ENCODE data around the gene SLC16A2.

SLC16A2 gene

DNA sequence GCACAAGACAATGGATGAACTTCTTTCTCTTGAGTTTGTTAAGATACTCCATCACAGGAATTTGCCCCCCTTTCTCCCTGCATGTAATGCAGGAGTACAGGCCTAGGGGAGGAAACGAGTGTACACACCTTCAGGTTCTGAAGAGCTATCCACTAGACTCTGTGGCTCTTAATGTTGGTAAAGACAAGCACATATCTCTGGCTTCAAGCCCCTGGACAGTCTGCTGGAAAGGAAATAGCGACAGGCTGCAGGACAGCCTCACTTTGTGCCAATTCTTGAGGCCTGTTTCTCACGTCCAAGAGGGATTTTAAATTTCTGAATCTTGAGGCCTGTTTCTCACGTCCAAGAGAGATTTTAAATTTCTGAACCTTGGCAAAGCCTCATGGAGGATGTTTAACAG, 106.1 kb downstream of the SLC16A2 start:
- no peak for DNase-seq
- in situ Hi-C loops (cut with MboI; ENCODE audit: low pct_unique_long_range_greater_than_20kb, low sequenced_read_pairs), result no loop called here

DNA sequence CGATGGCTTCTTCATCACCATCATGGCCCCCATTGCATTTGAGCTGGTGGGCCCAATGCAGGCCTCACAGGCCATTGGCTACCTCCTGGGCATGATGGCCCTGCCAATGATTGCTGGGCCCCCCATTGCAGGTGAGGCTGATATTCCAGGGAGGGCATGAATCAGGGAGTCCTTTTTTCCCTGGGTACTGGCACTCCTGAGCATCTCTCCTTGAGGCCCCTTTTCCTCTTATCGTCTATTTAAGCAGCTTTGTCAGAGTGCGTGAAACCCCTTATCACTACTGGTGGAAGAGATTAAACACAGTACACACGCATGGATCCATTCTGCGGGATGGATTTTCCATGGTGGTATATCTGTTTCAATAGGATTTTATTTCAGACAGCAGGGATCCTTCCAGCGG, 108.0 kb downstream of the SLC16A2 start:
- in situ Hi-C loops (cut with MboI; ENCODE audit: low pct_unique_long_range_greater_than_20kb, low sequenced_read_pairs), result no loop called here
- DNase-seq, result no peak

DNA sequence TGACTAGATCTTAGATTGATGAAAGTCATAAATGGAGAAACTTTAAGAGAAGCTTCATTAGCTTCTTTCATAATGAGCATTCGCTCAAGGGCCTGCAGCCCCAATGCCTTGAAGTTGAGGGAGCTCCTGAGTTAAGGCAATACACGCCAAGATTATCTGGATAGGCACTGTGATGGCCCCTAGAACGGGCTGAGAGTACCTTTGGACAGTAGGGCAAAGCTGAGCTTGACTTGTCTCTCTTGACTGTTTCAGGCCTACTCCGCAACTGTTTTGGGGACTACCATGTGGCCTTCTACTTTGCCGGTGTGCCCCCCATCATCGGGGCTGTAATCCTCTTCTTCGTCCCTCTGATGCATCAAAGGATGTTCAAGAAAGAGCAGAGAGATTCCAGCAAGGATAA, 109.8 kb downstream of the SLC16A2 start:
- no peak for DNase-seq
- in situ Hi-C loops (cut with MboI; ENCODE audit: low pct_unique_long_range_greater_than_20kb, low sequenced_read_pairs), result no loop called here

DNA sequence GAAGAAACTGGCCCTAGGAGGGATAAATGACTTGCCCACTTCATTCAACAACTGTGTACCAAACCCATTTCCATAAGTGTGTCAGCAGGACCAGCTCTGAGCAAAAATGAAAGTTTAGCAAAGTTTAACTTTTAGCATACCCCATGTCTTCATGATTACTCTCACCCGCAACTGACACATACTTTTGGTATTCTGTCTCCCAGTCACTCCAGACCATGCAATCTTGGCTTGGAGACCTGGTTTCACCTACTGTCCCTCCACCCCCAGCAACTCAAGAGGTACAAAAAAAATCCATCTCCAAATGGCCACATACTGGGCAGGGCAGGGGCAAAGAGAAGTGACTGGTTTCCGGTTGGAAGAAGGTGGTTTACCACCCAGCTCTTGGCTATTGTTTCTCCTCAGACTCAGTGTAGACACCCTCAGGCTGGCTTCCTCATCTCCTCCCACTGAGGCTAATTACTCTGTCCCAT, 113.3 kb downstream of the SLC16A2 start:
- in situ Hi-C loops (cut with MboI; ENCODE audit: low pct_unique_long_range_greater_than_20kb, low sequenced_read_pairs), result no loop called here
- no peak for DNase-seq

DNA sequence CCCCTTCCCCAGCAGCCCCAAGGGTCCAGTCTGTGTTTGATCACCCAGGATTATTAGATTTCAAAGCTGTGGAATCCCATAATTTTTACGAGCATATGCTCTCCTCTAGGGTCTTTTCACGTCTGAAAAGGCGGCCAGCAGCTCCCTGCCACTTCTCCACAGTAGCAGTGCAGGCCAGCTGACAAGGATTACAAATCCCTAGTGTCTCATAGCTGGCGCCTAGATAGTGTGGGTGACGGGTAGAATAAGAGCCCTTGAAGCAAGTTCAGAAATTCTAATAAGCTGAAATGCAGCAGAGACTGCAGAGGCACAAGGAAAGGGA, 113.8 kb downstream of the SLC16A2 start:
- in situ Hi-C loops (cut with MboI; ENCODE audit: low pct_unique_long_range_greater_than_20kb, low sequenced_read_pairs), result no loop called here
- no peak for DNase-seq

DNA sequence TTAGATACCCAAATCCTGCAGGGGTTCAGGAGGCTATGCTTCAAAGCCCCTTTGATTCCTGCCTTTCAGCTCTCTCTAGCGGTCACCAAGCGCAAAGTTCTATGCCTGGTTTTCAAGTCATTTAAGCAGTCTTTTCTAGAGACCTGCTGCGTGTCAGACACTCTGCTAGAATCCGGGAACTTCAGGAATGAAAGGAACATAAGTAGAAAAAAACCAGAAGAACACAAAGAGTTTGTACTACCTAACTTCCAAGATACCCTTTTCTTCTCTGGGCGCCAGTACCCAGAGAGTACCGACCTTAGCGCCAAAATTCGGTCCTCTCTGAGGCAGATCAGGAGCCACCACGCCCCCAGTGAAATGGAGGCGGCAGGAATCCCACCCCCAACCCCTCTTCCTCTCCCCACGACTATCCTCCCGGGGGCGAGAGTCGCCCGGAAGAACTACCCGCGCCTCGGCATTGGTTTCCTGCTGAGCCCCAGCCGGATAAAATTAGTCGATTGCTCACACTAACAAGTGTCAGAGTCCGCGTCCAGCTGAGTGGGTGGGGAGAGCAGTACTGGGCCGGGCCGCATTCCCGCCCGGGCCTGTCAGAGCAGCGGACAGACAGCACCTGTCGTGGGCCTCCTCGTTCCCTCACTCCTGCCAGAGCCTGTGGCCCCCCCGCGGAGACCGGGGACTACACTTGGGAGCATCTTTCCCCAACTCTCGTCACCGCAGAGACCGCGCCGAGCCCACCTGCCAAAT, 114.3 kb downstream of the SLC16A2 start:
- in situ Hi-C loops (cut with MboI; ENCODE audit: low pct_unique_long_range_greater_than_20kb, low sequenced_read_pairs), result no loop called here
- no peak for DNase-seq

DNA sequence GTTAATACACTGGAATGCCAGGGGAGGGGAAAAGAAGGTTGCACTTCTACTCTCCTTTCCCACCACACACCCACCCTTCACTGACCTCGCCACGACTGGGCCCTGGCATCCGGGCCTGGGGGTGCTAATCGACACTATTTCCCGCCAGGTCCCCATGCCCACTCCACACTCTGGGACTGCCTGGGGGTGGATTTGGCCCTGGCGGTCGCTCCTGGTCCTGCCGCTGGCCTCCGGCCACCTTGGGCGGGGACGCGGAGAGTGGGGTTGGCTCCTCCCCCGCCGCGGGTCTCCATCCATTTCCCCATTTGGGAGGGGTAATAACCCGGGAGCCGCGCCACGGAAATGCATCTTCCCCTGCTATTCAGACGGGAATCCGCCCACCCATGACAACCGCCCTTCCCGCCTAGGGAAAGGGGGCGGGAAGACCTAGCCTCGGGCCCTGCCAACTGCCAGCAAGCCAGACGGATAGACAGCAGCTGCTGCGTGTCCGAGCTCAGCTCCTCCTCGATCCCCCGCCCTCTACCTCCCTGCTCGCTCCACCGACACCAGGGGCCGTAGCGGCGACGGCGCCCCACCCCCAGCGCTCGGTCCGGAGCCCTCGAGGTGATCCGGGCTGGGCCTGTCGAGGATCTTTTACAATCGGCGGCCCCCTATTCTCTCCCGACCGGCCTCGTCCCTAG, 115.0 kb downstream of the SLC16A2 start:
- in situ Hi-C loops (cut with MboI; ENCODE audit: low pct_unique_long_range_greater_than_20kb, low sequenced_read_pairs), result no loop called here
- DNase-seq, result no peak

DNA sequence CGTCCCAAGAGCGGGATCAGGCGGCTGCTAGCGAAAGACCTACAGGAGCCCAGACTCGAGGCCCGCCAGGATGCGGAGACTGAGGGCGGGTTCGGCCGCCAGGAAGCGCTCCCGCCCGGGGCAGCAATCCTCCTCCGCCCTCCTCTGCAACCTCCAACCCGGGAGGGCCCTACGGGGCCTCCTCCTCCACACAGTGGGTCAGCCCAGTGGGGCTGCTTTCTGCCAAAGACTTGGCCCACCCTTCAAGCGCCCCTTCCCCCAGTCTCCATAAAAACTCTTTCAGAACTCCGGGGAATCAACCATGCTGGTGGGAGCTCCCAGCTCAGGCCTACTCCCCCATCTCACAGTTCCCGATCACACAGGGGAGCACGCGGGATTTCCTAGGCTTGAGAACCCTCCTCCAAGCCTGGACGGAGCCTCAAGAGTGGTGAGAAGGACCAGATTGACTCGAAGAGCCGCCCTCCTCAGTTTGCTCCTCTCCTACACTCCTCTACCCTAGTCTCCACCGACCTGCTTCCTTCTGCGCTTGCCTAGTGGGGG, 115.6 kb downstream of the SLC16A2 start:
- in situ Hi-C loops (cut with MboI; ENCODE audit: low pct_unique_long_range_greater_than_20kb, low sequenced_read_pairs), result no loop called here
- no peak for DNase-seq

DNA sequence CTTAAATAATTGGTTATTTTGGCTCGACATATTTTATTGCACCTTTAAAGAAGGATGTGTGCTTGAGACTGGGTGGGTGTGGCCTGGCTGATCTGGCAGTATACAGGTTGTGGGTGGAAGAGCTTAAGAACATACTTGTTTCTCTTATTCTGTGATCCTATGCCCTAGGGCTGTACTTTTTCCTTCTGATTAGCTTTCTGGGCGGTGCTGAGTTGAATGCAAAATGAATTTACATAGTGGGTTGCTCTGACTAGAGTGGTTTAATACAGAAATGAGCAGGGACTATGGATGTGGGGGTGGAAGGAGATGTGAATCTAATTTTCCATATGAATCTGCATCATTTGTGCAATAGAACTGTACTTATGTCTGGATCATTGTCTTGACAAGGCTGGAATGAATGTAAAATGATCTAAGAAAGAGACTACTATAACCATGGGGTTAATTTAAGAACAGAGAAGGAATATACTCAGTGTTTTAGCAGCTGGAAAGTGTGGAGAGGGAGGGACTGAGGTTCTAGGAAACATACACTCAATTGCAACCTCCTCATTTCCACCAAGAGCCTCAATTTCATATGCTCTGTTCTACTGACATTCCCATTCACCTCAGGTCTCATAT, 119.4 kb downstream of the SLC16A2 start:
- in situ Hi-C loops (cut with MboI; ENCODE audit: low pct_unique_long_range_greater_than_20kb, low sequenced_read_pairs), result no loop called here
- DNase-seq, result no peak

DNA sequence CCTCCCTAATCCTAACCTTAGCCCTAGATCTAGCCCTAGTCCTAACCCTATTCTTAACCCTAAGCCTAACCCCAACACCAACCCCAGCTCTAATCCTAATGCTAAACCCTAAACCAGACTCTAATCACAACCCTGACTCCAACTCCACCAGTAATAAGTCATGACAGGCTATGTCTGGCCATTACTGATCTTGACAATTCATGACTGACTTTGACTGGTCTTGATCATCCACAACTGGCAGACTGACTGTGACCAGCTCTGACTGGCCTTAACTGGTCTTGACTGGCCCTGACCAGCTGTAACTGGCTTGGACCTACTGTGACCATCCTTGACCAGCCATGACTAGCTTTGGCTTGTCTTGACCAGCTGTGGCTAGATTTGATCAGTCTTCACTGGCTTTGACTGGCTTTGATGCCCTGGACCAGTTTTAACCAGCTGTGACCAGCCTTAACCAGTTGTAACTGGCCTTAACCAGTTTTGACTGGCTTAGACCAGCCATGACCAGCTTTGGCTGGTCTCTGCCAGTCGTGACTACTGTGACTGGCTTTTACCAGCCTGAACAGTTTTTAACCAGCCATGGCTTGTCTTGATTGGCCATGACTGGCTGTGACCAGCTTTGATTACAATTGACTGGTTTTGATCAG, 124.7 kb downstream of the SLC16A2 start:
- in situ Hi-C loops (cut with MboI; ENCODE audit: low pct_unique_long_range_greater_than_20kb, low sequenced_read_pairs), result no loop called here
- no peak for DNase-seq

DNA sequence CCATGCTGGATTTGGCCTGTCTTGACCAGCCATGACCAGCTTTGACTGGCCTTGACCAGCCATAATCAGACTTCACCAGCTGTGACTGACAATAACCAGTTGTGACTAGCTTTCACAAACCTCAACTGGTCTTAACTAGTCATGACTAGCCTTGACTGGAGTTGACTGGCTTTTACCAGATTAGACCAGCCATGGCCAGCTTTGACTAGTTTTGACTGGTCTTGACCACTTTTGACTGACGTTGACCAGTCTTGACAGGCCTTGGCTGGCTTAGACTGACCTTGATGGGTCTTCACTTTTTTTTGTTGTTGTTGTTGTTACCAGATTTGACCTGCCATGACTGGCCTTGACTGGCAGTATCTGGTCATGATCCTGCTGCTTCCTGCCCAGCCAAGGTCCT, 125.7 kb downstream of the SLC16A2 start:
- in situ Hi-C loops (cut with MboI; ENCODE audit: low pct_unique_long_range_greater_than_20kb, low sequenced_read_pairs), result no loop called here
- DNase-seq, result no peak

DNA sequence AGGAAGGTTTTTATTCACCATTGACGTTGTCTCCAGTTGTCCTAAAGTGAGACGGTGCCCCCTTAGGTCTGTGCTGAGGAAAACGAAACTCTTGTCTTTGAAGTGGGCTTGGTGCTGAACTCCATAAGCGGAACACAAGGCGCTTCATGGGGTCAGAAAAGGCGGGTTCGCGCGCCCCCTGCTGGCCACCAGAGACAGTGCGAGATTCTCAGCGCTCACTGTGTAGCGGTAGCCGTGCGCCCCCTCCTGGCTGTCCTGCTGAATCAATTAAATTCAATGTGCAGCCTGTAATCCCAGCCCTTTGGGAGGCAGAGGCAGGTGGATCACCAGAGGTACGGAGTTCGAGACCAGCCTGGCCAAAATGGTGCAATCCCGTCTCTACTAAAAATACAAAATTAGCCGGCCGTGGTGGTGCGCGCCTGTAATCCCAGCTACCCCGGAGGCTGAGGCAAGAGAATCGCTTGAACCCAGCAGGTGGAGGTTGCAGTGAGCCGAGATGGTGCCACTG, 129.1 kb downstream of the SLC16A2 start:
- in situ Hi-C loops (cut with MboI; ENCODE audit: low pct_unique_long_range_greater_than_20kb, low sequenced_read_pairs), result no loop called here
- peak; percentile 95 for DNase-seq

DNA sequence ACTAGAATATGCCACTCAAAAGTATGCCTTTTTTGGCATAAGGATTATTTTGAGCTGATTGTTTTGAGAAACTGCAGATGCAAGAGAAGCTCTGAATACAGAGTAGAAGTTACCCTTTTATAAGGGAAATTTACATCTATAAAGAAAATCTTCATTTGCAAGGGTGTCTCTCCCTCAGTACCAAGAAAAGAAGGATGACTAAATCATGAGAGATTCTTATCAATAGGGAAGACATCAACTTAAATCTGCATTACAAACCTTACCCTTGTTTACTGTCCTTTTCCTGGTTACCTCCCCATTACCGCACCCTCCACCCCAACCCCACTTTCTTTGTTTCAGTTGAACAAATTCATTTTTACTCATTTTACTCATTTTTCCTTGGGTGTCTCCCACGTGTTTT, 130.6 kb downstream of the SLC16A2 start:
- in situ Hi-C loops (cut with MboI; ENCODE audit: low pct_unique_long_range_greater_than_20kb, low sequenced_read_pairs), result no loop called here
- no peak for DNase-seq

DNA sequence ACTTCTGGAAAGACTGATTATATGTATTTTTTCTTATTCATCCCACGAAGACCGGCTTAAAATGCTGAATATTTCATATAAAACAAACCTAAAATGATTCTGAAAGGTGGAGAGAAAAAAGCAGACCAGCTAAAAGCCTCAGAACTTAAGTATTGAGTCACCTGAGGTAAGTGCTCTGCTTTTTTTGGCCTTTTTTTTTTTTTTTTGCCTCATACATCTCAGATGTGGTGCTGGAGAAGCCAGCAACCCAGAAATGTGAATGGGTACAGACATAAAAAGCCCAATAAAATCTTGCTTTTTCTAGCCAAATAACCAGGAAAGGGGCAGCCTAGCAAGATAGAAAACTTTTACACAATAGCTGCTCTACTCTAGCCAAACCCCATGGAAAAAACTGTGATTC, 136.1 kb downstream of the SLC16A2 start:
- DNase-seq, result no peak
- in situ Hi-C loops (cut with MboI; ENCODE audit: low pct_unique_long_range_greater_than_20kb, low sequenced_read_pairs), result no loop called here

DNA sequence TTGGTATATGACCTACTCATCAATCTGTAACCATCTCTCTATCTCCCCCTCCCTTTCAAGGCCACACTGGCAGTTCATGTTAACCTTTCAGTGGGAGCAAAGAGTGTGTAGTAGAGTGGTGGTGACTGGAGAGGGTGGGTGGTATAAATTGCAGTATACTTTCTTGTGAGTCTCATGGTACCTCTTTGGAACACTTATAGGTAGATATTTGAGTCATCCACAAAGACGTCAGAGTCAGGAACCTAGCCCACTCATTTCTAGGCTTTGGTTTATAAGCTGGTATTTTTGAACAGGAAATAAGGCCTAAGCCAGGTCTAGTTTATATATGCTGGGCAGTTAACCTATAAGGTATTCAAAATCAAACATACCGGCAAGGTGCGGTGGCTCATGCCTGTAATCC, 156.8 kb downstream of the SLC16A2 start:
- in situ Hi-C loops (cut with MboI; ENCODE audit: low pct_unique_long_range_greater_than_20kb, low sequenced_read_pairs), result no loop called here
- DNase-seq, result no peak

DNA sequence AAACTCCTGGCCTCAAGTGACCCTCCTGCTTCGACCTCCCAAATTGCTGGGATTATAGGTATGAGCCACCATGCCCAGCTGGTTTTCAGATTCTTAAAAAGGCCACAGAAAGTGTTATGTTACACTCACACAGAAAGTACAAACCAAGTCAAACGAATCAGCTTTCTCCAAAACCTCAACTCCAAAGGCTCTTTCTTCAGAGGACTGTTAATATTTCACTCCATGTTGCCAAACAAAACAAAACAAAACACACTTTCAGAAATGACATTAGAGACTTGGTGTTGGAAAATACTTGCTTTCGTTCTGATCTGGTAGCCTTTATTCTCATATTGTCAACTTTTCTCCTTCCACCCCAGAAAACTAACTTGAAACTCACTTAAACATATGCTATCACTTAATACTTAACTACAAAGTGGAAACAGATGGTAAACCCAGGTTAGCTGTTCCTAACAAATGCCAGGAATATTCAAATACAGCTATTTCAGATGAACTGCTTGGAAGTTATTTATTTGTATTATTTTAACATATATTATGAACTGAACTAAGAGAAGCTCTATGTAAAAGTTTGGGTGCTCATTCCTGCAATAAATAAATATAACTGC, 158.4 kb downstream of the SLC16A2 start:
- in situ Hi-C loops (cut with MboI; ENCODE audit: low pct_unique_long_range_greater_than_20kb, low sequenced_read_pairs), result no loop called here
- no peak for DNase-seq

Measured in KBM-7 (cell line).